ENCODE data around the gene ADGRL2. TPM values are rescaled to one million over a fixed set of nuclear protein-coding genes. Genes with fewer than 3 reads are reported as not detected.

ADGRL2 gene
- polyA plus RNA-seq (ENCODE audit: insufficient read length): 62.7 TPM

GRCh38 chr1:81800695-81801650, at the start of gene ADGRL2:
TSS of gene ADGRL2 (plus strand) at chr1:81800934. CDS start at chr1:81836985, 36,051 bp downstream.
- DNase-seq (ENCODE audit: low read depth): peak; percentile 87

GRCh38 chr1:81752840-81753239, 47.9 kb upstream of the ADGRL2 start:
- DNase-seq (ENCODE audit: low read depth): no peak

DNA sequence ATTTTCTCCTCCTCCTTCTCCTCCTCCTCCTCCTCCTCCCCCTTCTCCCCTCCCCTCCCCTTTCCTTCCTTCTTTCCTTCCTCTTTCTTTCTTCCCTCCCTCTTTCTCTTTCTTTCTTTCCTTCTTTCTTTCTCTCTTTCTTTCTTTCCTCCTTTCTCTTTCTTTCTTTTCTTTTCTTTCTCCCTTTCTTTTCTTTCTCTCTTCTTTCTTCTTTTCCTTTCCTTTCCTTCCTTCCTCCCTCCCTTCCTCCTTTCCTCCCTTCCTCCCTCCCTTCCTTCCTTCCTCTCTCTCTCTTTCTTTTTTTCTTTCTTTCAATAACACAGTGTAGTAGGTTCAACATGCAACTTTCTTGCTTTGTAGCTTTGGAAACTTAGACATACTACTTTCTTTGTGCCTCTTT, 46.3 kb upstream of the ADGRL2 start:
- DNase-seq (ENCODE audit: low read depth): no peak

GRCh38 chr1:81756872-81757271, 43.9 kb upstream of the ADGRL2 start:
- DNase-seq (ENCODE audit: low read depth): no peak

DNA sequence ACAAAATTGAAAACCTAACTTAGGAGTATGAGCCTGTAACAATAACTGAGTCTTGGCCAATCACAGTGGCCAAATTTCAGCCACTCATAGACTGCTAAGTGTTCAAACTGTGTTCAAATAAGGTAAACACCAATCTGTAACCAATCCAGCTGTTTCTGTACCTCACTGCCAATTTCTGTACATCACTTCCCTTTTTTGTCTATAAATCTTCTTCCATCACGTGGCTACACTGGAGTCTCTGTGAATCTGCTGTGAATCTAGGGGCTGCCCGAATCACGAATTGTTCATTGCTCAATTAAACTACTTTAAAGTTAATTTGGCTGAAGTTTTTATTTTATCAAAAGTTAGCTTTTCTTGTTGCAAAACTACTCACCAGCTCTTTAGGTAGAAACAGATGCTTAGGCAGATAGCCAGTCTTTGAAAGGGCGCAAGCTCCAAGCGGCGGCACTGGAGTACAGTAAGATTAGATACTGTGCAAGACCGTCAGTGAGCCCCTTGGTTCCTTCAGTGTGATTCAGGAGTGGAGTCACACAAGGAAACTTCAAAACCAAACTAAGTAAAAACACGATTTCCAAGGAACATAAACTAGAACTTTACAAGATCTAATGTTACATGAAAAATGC, 43.2 kb upstream of the ADGRL2 start:
- no peak for DNase-seq (ENCODE audit: low read depth)

GRCh38 chr1:81758181-81758580, 42.6 kb upstream of the ADGRL2 start:
- no peak for DNase-seq (ENCODE audit: low read depth)

- DNase-seq (ENCODE audit: low read depth): no peak
Observed at GRCh38 chr1:81760477-81761097, 40.1 kb upstream of the ADGRL2 start.

GRCh38 chr1:81775510-81775909, 25.2 kb upstream of the ADGRL2 start:
- no peak for DNase-seq (ENCODE audit: low read depth)

- DNase-seq (ENCODE audit: low read depth): no peak
Observed at GRCh38 chr1:81780705-81781454, 19.9 kb upstream of the ADGRL2 start.

DNA sequence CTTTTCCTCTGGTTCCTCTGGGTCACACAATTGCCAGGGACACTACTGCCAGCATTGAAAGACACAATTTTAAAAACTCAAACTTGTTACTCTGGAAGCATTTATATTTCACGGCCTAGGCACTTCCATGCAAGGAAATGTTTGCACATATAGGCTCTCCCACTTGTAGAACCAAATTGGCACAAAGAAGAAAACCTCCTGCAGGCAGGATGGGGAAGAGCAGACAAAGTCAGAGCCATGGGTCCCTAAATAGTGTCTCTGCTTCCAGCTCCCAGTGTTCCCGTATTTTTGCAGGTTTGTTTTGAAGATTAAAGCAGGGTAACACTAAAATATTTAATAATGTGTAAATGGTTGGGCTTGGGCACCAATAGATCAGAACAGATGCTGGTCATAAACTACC, 19.0 kb upstream of the ADGRL2 start:
- no peak for DNase-seq (ENCODE audit: low read depth)

- no peak for DNase-seq (ENCODE audit: low read depth)
Observed at GRCh38 chr1:81792184-81792583, 8.6 kb upstream of the ADGRL2 start.

DNA sequence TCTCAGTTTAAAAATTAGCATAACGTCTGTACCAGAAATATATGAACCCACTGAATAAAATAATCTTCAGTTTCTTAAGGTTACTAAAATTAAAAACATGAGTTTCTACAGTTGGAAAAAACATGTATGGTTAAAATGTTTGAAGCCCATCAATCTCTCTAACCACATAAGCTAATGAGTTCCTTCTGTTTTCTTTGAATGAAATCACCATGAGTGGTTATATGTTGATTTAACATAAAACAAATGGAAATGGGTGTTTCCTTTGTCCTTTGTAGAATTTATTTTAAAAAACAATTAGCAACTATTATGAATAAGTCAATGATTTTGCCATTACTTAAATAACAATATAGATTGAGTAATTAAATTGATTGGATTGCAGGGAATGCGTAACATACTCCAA, 3.0 kb upstream of the ADGRL2 start:
- no peak for DNase-seq (ENCODE audit: low read depth)

DNA sequence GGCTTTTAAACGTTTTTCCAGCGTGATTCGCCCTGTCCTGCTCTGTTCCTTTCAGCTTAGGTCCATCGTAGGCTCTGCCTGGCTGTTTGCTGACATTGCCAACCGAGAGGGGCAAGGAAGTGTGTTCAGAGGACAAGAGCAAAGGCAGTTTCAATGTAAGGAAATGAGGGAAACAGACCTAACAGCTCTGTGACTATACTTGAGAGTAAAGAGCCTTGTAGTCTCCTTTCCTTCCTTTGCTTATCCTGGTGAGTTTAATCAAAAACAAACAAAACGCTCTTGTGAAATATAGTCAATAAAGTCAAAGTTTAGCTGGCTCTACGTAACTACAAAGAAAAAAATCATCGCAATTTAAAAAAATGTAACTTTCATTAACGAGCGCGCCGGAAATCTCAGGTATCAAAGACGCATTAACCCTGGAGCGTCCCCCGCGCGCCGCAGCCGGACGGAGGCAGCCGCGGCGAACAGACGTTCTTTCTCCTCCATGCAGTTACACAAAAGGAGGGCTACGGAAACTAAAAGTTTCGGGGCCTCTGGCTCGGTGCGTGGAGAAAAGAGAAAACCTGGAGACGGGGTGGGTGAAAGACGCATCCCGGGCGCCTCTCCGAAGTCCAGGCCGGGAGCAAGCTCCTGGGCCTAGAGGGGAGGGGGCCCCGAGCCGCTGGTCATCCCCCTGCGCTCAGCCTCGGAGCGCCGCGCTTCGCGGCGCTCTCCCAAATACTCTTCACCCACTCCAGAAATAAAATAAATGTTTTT, 617 bp upstream of the ADGRL2 start:
- DNase-seq (ENCODE audit: low read depth): no peak

DNA sequence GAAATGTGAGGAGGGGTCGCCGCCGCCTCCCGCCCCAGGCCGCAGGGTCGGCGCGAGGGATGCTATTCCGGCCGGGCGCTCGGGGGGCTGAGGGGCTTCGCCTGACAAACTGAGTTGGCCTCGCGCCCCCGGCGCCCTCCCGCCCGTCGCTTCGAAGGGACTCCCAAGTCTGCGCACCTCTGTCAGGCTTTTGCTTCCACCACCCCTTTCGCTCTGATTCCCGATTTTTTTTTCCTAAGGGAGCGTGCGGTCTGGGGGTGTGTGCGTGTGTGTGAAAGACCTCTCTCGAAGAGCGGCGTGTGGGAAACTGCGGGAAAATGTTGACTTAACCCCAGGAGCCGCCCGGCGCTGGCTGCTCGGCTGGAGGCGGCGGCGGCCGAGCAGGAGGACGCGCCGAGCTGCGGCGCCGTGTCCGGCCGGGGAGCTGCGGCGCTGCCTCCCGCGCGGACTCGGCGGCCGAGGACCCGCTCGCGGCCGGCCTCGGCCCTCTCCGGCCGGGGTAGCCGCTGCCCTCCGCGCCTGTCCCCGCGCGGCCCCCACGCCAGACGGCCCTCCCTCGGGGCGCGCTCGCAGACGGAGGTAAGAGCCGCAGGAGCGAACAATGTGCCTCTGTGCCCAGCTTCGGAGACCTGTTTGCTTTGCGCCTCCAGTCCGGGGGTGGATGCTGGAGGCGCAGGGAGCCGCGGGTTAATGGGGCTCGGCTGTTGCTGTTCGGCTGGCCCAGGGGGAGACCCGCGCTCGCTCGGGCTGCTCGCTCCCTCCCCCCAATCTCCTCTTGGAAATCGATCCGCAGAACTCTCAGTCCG, 1.1 kb downstream of the ADGRL2 start:
- no peak for DNase-seq (ENCODE audit: low read depth)

DNA sequence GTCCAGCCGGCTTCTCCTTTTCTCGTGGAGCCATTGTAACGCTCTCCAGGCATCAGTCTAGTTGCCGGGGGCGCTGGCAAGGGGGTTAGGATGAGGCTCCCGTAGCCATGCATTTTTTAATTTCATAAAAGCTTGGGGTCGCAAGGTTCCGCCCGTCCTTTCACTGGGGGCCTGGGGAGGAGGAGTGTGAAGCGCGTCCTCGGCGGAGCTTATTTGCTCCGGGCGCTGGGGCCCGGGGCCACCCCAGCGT, 1.6 kb downstream of the ADGRL2 start:
- no peak for DNase-seq (ENCODE audit: low read depth)

- no peak for DNase-seq (ENCODE audit: low read depth)
Observed at GRCh38 chr1:81802707-81803430, 2.1 kb downstream of the ADGRL2 start.

GRCh38 chr1:81803431-81804110, 2.8 kb downstream of the ADGRL2 start:
- no peak for DNase-seq (ENCODE audit: low read depth)

GRCh38 chr1:81804312-81804711, 3.6 kb downstream of the ADGRL2 start:
- DNase-seq (ENCODE audit: low read depth): no peak

All from forelimb muscle (tissue), 1 donor.